Left colon (tissue), 2 donors: ENCODE data around the gene SLC9A7. TPM values are rescaled to one million over a fixed set of nuclear protein-coding genes. Genes with fewer than 3 reads are reported as not detected.
A peak's percentile ranks its signal among the peaks of the same experiment; 100 is the strongest.

ENCODE experiments used
- ATAC-seq: fragments of 200-7000 bp; cut with Tn5 transposase; one replicate; pipeline ENCODE4 v1.9.1; 2020; ENCODE audit warnings: mild to moderate bottlenecking, moderate library complexity
- DNase-seq, 2 donors: peaks; one replicate each; pipeline ENCODE4 v3.0.0-alpha.2; 2020
- intact Hi-C, 2 donors: fragments of 100-400 bp; cut with DNase I in 1 of 2; cut with micrococcal nuclease in 1 of 2; formaldehyde crosslinking; loops; one replicate each; pipeline versions ENCODE4 v1.11.2 to v1.14.0; 2022; cut with DNase I, micrococcal nuclease
- total RNA-seq, 2 donors: library from RNA; stranded (reverse); fragmentation: NEBNext Ultra II Directional; extraction: Animal tissue kit (Norgen Biotek cat#: 25700); gene quantifications; one replicate each; pipeline ENCODE4 v1.2.1, GENCODE V29; 2021
- donor health status: DM: no; HTN: no; CAD: no.
- donor health status: DM: yes; HTN: yes; CAD: no.

The SLC9A7 gene
- total RNA-seq, 2 donors from 2014 or later, result 0.95 to 1.9 TPM

GRCh38 chrX:46670316-46670715, 88.6 kb downstream of the SLC9A7 start:
- no peak for DNase-seq
- no peak for ATAC-seq
- intact Hi-C loops, result no loop called here

GRCh38 chrX:46666831-46667230, 92.1 kb downstream of the SLC9A7 start:
- ATAC-seq (no peak), DNase-seq (no peak)
- intact Hi-C loops, result no loop called here

- intact Hi-C loops, result no loop called here
- no peak for ATAC-seq
- no peak for DNase-seq
These were observed 93.4 kb downstream of the SLC9A7 start for GRCh38 chrX:46665232-46666152.

- intact Hi-C loops, result no loop called here
- ATAC-seq, result no peak
- no peak for DNase-seq
These were observed 96.5 kb downstream of the SLC9A7 start for GRCh38 chrX:46662188-46662958.

GRCh38 chrX:46653482-46653881, 105.4 kb downstream of the SLC9A7 start:
- no peak for DNase-seq
- intact Hi-C loops, result no loop called here
- no peak for ATAC-seq

- no peak for DNase-seq
- no peak for ATAC-seq
- intact Hi-C loops, result no loop called here
These were observed 109.3 kb downstream of the SLC9A7 start for GRCh38 chrX:46649421-46650260.

- intact Hi-C loops, result no loop called here
- ATAC-seq (no peak), DNase-seq (no peak)
These were observed 110.3 kb downstream of the SLC9A7 start for GRCh38 chrX:46648660-46649059.

GRCh38 chrX:46647251-46647650, 111.7 kb downstream of the SLC9A7 start:
- ATAC-seq, result no peak
- intact Hi-C loops, result no loop called here
- no peak for DNase-seq

- DNase-seq (no peak), ATAC-seq (no peak)
- intact Hi-C loops, result no loop called here
These were observed 113.3 kb downstream of the SLC9A7 start for GRCh38 chrX:46645614-46646013.

- ATAC-seq (no peak), DNase-seq (no peak)
- intact Hi-C loops, result no loop called here
These were observed 115.3 kb downstream of the SLC9A7 start for GRCh38 chrX:46643636-46644035.

- DNase-seq (no peak), ATAC-seq (peak; percentile 71)
- intact Hi-C loops, result no loop called here
These were observed 116.8 kb downstream of the SLC9A7 start for GRCh38 chrX:46642145-46642544.

GRCh38 chrX:46637938-46638337, 121.0 kb downstream of the SLC9A7 start:
- no peak for ATAC-seq
- intact Hi-C loops, result no loop called here
- DNase-seq, result no peak

GRCh38 chrX:46636223-46636622, 122.7 kb downstream of the SLC9A7 start:
- intact Hi-C loops, result no loop called here
- no peak for DNase-seq
- no peak for ATAC-seq

GRCh38 chrX:46635186-46635585, 123.7 kb downstream of the SLC9A7 start:
- intact Hi-C loops, result no loop called here
- ATAC-seq (no peak), DNase-seq (no peak)

- no peak for DNase-seq
- intact Hi-C loops, result no loop called here
- ATAC-seq, result no peak
These were observed 124.3 kb downstream of the SLC9A7 start for GRCh38 chrX:46634577-46634976.

GRCh38 chrX:46630141-46630540, 128.8 kb downstream of the SLC9A7 start:
- ATAC-seq (no peak), DNase-seq (no peak)
- intact Hi-C loops, result no loop called here

GRCh38 chrX:46628460-46629371, 130.2 kb downstream of the SLC9A7 start:
- intact Hi-C loops, result no loop called here
- no peak for DNase-seq
- ATAC-seq, result no peak

GRCh38 chrX:46627711-46628419, 131.1 kb downstream of the SLC9A7 start:
- no peak for DNase-seq
- intact Hi-C loops, result no loop called here
- ATAC-seq, result no peak
